ENCODE results near the gene YIF1B.
"Not testable (repeated sequence)": the region's sequence is repeated elsewhere in the genome, so short reads cannot be mapped to it uniquely, and the experiment has no call there.

Gene YIF1B

DNA sequence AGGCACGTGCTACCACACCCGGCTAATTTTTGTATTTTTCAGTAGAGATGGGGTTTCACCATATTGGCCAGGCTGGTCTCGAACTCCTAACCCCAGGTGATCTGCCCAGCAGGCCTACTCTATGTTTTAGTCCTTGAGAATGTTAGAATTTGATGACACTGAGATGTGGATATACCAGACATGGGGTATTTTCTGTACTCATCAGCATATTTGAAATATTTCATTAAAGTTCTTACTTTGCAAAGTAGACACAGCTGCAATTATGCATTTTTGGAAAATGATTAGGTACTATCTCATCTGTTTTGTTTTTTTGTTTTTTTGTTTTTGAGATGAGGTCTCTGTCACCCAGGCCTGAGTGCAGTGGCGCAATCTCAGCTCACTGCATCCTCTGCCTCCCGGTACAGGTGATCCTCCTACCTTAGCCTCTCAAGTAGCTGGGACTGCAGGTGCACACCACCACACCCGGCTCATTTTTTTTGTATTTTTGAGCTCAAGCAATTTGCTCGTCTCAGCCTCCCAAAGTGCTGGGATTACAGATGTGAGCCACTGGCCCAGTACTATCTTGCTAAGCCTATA is 38.7 kb downstream of the YIF1B start:
- DNase-seq (ENCODE audit: low spot score): no peak

DNA sequence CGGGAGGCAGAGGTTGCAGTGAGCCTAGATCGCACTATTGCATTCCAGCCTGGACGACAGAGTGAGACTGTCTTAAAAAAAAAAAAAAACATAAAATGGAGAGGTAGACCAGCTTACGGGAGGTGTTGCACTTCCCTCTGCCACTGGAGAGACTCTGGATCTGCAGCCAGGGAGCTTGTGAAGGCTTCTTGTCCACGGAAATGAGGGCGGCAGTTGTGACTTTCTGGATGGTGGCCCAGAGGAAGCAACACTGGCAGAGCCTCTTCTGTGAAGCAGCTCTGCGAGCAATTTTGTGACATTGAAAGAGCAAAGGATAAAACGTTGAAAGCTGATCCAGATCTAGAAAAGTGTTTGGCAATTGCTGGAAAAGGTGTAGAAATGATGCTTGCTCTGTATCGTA is 41.0 kb downstream of the YIF1B start:
- DNase-seq (ENCODE audit: low spot score): no peak

DNA sequence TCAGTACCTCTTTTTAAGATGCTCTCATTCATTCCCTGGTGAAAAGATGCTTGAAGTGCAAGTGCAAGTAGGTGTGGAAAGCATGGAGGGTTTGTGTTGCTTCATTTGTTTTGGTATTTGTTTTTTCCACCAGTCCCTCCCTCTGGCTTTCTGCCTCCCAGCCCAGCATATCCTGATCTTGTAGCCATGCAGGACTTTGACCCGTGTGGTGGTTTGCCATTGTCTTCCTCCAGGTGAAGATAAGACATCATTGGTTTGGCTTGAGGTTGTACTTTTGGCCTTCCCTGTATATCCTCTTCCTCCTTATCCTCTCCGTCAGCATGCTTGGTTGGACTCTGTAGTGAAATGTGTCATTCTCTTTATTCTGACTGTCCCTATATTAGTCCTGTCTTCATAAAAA is 42.2 kb downstream of the YIF1B start:
- DNase-seq (ENCODE audit: low spot score): peak; percentile 67

DNA sequence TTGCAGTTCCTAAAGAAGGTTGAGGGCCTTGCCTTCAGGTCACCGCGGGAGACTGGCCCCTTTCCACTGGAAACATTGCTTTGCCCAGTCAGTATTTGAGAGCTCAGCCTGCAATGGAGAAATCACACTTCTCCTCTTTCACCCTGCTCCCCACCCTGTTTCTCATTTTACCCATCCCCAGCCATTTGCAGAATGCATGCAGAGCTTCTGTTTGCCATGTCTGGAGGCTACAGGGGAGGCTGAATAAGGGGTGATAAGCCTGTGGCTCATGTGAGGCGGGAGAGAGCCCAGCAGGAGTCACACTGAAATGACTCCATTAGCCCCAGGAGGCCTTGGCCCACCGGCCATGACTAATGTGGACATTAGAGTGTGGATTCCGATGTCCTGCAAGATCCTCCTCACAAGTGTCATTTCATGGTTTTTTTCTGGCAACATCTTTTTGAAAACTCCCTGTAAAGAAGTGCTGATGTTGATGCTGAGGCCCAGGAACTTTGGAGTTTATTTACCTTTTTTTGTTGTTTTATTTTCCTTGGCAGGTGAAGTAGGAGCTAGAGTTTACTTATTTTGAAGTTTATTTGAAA is 45.1 kb downstream of the YIF1B start:
- DNase-seq (ENCODE audit: low spot score): no peak

DNA sequence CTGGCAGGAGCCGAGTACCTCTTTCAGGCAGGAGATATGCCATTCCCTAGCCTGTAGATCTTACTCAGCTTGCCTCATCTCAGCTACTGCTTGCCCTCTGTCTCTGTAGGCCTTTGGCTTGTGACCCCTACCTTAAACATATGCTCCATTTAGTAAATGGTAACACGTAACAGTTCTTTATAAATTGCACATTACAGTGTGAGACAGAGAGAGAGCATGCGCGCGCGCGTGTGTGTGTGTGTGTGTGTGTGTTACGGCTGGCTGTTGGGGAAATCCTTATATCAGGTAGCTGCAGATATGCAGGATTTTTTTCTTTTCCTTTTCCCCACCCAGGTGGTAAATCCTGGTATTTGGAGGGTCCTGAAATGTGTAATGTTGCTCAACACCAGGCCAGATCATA is 47.2 kb downstream of the YIF1B start:
- DNase-seq (ENCODE audit: low spot score): no peak

DNA sequence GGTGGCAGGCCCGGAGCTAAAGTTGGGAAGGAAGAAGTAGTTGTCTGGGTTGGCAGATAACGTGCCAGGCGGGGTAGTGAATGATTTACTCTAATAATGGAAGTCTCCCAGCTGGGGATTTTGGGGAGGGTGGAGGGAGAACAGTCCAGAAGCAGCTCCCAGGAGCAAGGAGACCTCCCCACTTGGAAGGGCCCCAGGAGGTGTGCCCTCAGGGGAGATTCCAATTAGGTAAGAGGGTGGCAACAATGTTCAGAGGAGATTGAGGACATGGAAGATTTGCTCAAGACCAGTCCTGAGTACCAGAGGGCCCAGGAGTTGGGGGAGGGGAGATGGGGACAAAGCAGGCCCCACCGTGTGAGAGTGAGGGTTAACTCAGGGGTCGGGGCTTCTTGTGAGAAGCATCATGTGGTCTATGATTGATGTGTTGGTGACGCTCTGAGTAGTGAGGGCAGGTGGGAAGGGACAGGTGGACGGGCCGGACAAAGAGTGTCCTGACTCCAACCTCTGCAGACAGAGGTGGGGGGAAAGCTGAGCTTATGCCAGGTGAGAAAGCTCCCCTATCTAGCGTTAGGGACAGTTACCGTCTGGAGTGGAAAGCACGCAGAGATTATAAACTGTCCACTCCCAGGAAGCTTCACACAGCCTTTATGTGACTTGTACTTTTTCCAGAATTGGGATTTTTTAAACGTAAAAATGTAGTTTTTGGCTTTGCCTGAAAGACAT is 47.8 kb downstream of the YIF1B start:
- no peak for DNase-seq (ENCODE audit: low spot score)

DNA sequence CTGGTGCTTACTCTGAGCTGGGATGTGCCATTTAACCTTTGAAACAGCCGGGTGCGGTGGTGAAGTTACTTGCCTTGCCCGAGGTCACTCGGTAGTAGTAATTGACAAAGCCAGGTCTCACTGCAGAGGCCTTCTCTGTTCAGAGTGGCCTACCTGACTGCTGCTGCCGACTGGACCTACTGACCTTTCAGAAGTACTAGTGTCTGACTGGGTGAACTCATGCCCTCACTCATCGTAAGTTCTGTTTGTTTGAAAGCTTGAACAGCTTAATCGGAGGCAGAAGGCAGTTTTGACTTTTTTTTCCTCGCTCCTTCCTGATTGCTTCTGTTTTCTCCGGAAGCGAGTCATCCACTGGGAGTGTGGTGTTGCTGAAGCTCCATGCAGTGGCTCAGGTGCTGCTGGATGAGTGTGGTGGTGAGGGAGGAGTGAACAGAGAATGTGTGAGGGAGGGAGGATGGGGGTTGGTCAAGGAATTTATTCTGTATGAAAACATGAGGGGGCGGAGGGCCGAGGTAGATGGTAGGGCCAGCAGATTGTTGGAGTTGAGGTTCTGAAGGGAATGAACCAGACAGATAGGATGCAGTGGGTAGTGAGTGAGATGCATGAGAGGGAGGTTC is 48.7 kb downstream of the YIF1B start:
- DNase-seq (ENCODE audit: low spot score): no peak

DNA sequence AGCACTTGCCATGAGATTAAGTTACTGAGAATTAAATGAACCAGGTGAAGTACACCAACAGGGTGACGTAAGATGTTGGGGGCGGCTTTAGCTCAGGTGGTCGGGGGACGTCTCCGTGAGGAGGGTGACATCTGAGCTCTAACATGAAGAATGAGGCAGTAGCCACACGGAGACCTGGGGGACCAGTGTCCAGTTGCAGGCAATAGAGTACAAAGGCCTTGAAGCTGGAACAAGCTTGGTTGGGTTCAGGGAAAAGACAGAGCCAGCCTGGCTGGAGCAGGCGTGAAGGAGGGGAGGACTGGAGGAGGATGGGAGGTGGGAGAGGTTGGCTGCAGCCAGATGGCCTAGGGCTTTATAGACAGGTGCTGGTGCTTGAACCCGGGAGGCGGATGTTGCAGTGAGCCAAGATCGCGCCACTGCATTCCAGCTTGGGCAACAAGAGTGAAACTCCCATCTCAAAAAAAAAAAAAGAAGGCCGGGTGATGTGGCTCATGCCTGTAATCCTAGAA is 49.8 kb downstream of the YIF1B start:
- no peak for DNase-seq (ENCODE audit: low spot score)

DNA sequence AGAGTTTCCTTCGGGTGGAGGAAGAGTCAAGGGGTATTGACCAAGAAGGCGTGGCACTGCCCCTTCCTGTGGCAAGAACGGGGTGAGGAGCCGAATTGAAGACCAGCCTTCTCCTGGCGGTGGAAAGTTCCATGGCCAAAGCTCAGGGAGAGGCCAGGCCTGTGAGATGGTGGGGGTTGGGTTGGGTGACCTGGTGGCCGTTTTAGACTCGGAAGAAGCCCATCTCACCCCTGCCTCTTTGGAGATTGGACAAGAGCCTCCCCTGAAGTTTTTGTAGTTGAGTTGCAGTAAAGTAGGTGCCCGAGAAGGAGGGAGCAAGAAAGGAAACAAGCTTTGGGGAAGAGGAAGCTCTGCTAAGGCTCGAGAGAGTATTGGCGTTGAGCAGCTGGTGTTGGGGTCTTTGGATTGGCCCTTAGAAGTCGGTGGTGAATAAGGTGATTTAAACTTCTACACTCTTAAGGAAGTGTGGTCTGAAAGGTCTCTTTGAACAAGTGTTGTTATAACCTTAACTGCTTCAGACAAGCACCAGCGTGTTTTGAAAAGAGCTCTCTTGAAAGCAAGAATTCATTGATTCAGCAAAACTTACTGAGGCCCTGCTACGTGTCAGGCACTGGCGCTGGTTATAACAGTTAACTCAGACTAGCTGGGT is 50.4 kb downstream of the YIF1B start:
- DNase-seq (ENCODE audit: low spot score): no peak

DNA sequence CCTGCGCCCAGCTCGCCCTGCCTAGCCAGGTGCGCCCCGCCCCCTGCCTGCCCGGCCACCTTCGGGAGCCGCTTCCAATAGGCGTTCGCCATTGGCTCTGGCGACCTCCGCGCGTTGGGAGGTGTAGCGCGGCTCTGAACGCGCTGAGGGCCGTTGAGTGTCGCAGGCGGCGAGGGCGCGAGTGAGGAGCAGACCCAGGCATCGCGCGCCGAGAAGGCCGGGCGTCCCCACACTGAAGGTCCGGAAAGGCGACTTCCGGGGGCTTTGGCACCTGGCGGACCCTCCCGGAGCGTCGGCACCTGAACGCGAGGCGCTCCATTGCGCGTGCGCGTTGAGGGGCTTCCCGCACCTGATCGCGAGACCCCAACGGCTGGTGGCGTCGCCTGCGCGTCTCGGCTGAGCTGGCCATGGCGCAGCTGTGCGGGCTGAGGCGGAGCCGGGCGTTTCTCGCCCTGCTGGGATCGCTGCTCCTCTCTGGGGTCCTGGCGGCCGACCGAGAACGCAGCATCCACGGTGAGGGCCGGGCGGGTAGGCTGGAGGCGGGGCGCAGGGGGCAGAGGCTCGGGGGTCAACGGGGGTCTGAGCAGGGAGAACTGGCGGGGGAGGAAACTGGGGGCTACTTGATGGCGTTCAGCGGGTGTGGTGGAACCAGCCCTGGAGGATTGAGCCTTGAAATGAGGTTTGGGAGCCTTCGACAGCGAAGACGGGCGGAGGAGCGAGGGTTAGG is 51.1 kb downstream of the YIF1B start, which contains the start of gene SPINT2:
Gene SPINT2 (plus strand): TSS at position 88 of the 727 bp plus-strand sequence. CDS start 320 bp downstream, at position 408.
- DNase-seq (ENCODE audit: low spot score): no peak

DNA sequence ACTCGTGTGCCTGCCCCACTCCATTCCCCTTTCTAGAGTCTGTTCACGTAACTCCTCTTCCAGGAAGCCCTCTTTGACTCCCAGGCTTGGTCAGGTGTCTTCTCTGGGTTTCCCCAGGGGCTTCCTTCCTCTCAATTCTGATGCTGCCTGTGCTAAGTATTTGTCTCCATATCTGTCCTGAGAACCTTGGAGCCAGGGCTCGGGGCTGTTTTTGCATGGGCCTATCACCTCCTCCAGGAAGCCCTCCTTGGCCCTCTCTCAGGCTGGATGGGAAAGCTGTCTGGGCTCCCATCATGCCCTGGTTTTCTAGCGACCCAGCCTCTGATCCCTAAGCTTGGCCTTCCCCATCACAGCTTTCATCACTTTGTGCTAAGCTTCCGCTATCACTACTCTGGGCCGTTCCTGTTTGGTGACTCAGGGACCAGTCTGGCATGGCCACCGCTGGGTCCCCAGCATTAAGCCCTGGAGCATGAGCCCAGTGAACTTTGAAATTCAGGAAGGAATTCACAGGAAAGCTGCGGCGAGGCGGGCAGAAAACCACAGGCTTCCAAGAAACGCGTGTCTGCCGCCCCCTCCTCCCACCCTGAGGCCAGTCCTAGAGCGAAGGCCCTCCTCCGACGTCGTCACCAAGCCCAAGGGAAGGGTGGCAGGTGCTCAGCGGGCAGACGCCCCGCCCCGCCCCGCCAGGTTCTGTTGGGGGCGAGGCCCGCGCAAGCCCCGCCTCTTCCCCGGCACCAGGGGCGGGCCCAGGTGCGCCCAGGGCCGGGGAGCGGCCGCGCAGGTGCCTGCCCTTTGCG is 51.9 kb downstream of the YIF1B start:
- DNase-seq (ENCODE audit: low spot score): no peak

DNA sequence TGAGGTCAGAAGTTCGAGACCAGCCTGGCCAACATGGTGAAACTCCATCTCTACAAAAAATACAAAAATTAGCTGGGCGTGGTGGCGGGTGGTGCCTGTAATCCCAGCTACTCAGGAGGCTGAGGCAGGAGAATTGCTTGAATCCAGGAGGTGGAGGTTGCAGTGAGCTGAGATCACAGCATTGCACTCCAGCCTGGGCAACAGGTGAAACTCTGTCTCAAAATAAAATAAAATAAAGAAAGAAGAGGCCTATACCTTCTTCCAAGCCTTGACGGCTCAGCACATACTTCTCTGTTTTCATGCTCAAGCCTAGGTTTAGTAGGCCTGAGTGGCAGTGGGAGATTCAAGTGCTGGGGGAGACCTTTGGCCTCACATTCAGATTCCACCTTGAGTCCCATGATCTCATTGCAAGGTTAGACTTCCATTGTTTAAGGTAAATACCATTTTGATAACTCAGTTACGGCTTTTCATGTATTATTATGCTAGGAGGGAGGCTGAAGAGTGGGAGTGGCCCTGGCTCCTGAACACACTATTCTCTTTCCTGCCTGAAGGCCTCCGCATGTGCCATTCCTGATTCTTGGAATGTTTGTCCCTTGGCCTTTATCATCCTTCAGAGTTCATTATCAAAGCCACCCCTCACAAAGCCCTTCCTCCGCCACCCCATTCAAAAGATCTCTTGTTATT is 53.0 kb downstream of the YIF1B start:
- no peak for DNase-seq (ENCODE audit: low spot score)

DNA sequence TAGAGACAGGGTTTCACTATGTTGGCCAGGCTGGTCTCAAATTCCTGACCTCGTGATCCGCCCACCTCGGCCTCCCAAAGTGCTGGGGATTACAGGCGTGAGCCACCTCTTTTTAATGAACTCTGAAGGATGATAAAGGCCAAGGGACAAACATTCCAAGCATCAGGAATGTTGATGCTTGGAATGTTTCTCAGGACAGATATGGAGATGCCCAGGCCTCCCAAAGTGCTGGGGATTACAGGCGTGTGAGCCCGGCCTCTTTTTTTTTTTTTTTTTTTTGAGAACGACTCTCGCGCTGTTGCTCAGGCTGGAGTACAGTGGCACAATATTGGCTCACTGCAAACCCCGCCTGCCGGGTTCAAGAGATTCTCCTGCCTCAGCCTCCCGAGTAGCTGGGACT is 53.8 kb downstream of the YIF1B start:
- not testable (repeated sequence) for DNase-seq (ENCODE audit: low spot score)

DNA sequence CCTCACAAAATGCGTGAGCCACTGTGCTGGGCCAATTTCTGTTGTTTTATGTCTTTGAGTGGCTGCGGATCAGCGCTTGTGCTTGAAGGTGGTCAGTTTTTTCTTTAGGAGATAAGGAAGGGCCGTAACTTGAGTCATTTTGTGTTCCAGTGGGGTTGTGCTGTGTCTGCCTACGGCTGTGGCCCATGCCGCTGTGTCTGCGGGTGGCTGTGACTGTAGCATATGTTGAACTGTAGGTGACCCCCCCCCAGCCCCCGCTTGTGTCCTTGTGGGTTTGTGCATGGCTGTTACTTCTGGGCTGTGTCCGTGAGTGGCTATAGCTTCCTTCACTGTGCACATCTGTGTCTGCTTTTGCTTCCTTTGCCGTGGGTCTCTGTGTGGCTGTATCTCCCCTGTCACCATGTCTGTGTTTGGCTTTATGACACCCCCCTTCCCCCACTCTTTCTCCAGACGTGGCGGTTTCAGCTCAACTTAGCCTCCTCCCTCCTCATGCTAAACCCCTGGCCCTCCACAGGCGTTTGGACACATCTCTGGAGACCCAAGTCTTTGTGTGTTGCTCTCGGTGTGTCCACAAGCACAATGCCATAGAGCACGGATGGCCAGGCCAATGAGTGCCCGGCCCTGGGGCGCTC is 60.2 kb downstream of the YIF1B start:
- no peak for DNase-seq (ENCODE audit: low spot score)

DNA sequence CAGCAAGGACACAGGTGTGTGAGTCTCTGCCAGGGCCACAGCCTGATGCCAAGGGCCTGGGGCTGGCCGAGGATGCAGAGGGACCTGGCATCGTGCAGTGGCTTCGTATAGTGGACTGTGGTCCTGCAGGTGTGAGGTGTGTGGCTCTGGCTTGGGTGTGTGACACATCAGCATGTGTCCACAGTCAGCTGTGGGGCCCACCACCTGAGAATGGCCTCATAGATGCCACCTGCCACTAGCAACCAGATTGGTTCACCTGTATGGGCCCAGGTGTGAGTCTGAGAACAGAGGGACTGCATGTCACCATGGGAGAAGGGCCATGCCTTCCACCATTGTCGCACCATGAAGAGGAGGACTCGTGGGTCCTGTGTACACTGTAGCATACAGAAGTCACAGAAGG is 62.0 kb downstream of the YIF1B start:
- no peak for DNase-seq (ENCODE audit: low spot score)
